Left ventricle myocardium inferior (tissue), 1 donor: Measurements from ENCODE around the gene PLCB2. TPM values are rescaled to one million over a fixed set of nuclear protein-coding genes. Genes with fewer than 3 reads are reported as not detected.

Experiments
- DNase-seq: peaks from one replicate; pipeline ENCODE4 v3.0.0-alpha.2; 2020
- H3K27ac ChIP-seq: fragments of 200-600 bp; replicated peaks from 2 replicates; pipeline ENCODE4 v1.8.0; 2021
- H3K27me3 ChIP-seq: fragments of 200-600 bp; 2 replicates; pipeline ENCODE4 v1.8.0; 2021; ENCODE audit warnings: low read depth
- H3K36me3 ChIP-seq: fragments of 200-600 bp; 2 replicates; pipeline ENCODE4 v1.8.0; 2021
- H3K4me1 ChIP-seq: fragments of 200-600 bp; 2 replicates; pipeline ENCODE4 v1.8.0; 2021
- H3K4me3 ChIP-seq: fragments of 200-600 bp; 2 replicates; pipeline ENCODE4 v1.8.0; 2021; ENCODE audit warnings: mild to moderate bottlenecking, moderate library complexity
- H3K9me3 ChIP-seq: fragments of 200-600 bp; replicated peaks from 2 replicates; pipeline ENCODE4 v1.8.0; 2021
- intact Hi-C: fragments of 100-400 bp; cut with micrococcal nuclease; formaldehyde crosslinking; loops from one replicate; pipeline ENCODE4 v1.11.0; 2022
- total RNA-seq: library from RNA; stranded (reverse); fragmentation: NEBNext Ultra II Directional; extraction: Animal tissue kit (Norgen Biotek cat#: 25700); gene quantifications from one replicate; pipeline ENCODE4 v1.2.1, GENCODE V29; 2021
- TF ChIP-seq, protein P1 (sequence below): fragments of 200-600 bp; IDR thresholded peaks from 2 replicates; pipeline ENCODE4 v1.8.0; 2021; ENCODE audit warnings: antibody characterized with exemption, mild to moderate bottlenecking, borderline replicate concordance
- donor health status: DM: no; HTN: yes; CAD: no; lungs with severe emphysema.

Gene PLCB2
- total RNA-seq, 1 donor from 2014 or later, result 8.5 TPM

DNA sequence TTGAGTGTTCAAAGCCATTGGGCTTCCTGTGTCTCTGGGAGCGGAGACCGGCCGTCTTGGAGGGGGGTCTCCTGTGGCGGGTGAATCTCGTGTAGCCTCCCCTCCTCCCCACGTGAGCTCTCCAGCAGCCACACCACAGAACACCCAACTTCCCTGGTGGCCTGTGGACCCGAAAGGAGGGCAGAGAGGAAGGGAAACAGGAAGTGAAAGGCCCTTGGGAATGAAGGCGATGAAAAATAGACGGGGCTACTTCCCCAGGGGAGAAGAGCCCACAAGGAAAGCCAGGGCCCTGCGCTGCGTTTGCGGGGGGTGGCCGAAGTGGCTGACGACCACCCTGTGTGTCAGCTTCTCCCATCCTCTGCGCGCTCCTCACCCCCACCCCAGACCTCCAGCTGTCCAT is 30.3 kb downstream of the PLCB2 start:
- intact Hi-C loops, result loop anchor here (5.0 to 10.0 kb wide), 2 partner anchors 60 to 233 kb away; no protein-coding TSS in a partner anchor
- peaks cover 65% of the 10 kb centered on the region for H3K27me3 ChIP-seq
- TF ChIP-seq, protein P1, sequence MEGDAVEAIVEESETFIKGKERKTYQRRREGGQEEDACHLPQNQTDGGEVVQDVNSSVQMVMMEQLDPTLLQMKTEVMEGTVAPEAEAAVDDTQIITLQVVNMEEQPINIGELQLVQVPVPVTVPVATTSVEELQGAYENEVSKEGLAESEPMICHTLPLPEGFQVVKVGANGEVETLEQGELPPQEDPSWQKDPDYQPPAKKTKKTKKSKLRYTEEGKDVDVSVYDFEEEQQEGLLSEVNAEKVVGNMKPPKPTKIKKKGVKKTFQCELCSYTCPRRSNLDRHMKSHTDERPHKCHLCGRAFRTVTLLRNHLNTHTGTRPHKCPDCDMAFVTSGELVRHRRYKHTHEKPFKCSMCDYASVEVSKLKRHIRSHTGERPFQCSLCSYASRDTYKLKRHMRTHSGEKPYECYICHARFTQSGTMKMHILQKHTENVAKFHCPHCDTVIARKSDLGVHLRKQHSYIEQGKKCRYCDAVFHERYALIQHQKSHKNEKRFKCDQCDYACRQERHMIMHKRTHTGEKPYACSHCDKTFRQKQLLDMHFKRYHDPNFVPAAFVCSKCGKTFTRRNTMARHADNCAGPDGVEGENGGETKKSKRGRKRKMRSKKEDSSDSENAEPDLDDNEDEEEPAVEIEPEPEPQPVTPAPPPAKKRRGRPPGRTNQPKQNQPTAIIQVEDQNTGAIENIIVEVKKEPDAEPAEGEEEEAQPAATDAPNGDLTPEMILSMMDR, result no peak

DNA sequence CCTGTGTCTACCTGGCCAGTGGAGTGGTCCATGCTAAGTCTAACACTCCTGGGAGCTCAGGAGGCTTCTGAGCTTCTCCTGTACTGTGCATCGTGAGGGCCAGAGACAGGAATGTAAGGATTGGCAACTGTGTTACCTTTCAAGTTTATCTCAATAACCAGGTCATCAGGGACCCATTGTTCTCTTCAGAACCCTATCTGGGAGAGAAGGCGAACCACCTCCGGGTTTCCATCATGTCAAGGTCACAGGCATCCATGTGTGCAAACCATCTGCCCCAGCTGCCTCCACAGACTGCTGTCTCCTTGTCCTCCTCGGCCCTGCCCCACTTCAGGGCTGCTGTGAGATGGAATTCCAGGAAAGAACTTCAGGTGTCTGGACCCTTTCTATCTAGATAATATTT is 30.8 kb downstream of the PLCB2 start:
- peaks cover 25% of the 10 kb centered on the region for H3K4me1 ChIP-seq
- no peak for DNase-seq
- no peaks in the 10 kb centered on the region for H3K36me3 ChIP-seq
- no peak overlapping the region for H3K4me3 ChIP-seq
- peaks cover 59% of the 10 kb centered on the region for H3K27me3 ChIP-seq
- intact Hi-C loops, result loop anchor here (5.0 to 10.0 kb wide), 2 partner anchors 60 to 232 kb away; no protein-coding TSS in a partner anchor
- TF ChIP-seq, protein P1, result no peak
- no peak overlapping the region for H3K27ac ChIP-seq
- no peaks in the 10 kb centered on the region for H3K9me3 ChIP-seq

More for the DNA sequence above, 30.3 kb downstream of the PLCB2 start:
- DNase-seq, result no peak
- no peaks in the 10 kb centered on the region for H3K9me3 ChIP-seq
- no peaks in the 10 kb centered on the region for H3K36me3 ChIP-seq
- peaks cover 30% of the 10 kb centered on the region for H3K4me1 ChIP-seq
- no peak overlapping the region for H3K4me3 ChIP-seq
- H3K27ac ChIP-seq, result no peak overlapping the region

DNA sequence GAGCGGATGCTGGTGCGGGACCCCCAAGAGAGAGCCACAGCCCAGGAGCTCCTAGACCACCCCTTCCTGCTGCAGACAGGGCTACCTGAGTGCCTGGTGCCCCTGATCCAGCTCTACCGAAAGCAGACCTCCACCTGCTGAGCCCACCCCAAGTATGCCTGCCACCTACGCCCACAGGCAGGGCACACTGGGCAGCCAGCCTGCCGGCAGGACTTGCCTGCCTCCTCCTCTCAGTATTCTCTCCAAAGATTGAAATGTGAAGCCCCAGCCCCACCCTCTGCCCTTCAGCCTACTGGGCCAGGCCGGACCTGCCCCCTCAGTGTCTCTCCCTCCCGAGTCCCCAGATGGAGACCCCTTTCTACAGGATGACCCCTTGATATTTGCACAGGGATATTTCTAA is 31.8 kb downstream of the PLCB2 start:
- no peak overlapping the region for H3K27ac ChIP-seq
- peaks cover 50% of the 10 kb centered on the region for H3K27me3 ChIP-seq
- peaks cover 18% of the 10 kb centered on the region for H3K4me1 ChIP-seq
- TF ChIP-seq, protein P1, result no peak
- H3K4me3 ChIP-seq, result no peak overlapping the region
- H3K36me3 ChIP-seq, result no peaks in the 10 kb centered on the region
- intact Hi-C loops, result loop anchor here (5.0 to 10.0 kb wide), 2 partner anchors 59 to 231 kb away; no protein-coding TSS in a partner anchor
- DNase-seq, result no peak
- no peaks in the 10 kb centered on the region for H3K9me3 ChIP-seq

DNA sequence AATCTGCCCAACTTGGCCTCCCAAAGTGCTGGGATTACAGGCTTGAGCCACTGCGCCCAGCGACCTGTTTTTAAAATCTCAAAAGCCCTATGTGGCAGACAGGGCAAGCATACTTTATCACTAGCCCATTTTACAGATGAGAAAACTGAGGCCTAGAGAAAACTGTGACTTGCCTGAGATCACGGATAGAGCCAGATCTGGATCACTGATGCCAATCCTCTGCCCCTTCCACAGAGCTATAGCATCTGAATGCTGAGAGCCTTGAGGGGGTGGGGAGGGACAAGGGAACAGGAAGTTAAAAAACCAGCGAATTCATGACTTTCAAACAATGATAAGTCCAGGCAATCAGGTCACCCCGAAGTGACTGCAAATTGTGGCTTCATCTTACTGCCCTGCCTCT is 32.2 kb downstream of the PLCB2 start:
- no peaks in the 10 kb centered on the region for H3K36me3 ChIP-seq
- TF ChIP-seq, protein P1, result no peak
- H3K4me3 ChIP-seq, result no peak overlapping the region
- no peak for DNase-seq
- H3K4me1 ChIP-seq, result peaks cover 18% of the 10 kb centered on the region
- H3K9me3 ChIP-seq, result no peaks in the 10 kb centered on the region
- H3K27me3 ChIP-seq, result peaks cover 45% of the 10 kb centered on the region
- no peak overlapping the region for H3K27ac ChIP-seq
- intact Hi-C loops, result loop anchor here (5.0 to 10.0 kb wide), 2 partner anchors 58 to 231 kb away; no protein-coding TSS in a partner anchor

DNA sequence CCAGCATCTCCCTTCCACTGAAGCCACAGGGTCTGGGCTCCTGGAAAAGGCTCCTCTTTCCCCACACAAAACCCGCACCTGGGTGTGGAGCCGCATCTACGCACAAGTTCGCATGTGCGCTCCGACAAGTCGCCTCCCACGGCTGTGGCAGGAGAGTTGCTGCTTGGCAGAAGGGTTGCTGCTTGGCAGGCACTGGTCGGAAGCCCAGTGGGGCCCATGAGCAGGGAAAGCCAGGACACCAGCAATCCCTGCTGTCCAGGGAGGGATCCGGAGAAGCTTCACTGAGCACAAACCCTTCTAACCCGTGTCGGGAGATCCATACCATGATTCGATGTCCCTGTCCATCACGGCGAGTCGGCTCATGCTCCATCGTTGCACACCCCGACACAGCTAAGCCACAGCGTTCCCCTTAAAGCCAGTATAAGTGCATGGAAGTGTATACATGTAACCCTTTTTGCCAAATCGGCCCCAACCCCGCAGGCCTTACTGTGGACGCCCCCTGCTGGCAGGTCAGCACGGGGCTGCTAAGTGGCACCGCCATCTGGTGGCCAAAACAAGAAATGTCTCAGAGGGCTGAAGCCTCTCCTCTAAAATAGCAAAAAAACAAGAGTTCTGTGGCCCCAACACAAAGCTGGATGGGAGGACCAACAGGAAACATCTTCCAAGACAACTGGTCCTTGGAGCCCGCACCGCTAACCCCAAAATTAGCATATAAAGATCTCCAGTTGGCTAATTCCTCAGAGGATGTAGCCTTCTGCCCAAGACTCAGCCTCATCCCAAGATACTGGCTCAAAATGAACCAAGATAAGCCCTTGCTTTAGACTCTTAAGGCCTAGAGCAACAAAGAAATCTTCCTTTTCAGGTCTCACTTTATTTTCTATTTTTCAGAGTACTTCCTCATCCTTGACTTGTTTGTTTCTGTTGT is 33.1 kb downstream of the PLCB2 start:
- intact Hi-C loops, result loop anchor here (5.0 to 10.0 kb wide), 2 partner anchors 57 to 230 kb away; no protein-coding TSS in a partner anchor
- Histone ChIP-seq H3K4me3 (no peak overlapping the region), H3K9me3 (no peaks in the 10 kb centered on the region), H3K36me3 (no peaks in the 10 kb centered on the region), H3K4me1 (peaks cover 11% of the 10 kb centered on the region), H3K27ac (no peak overlapping the region), H3K27me3 (peaks cover 36% of the 10 kb centered on the region)
- DNase-seq, result peak; percentile 71
- TF ChIP-seq, protein P1, result peak; percentile 100
